WTC11 (cell line): ENCODE measurements around the gene ATP9B. TPM values are rescaled to one million over a fixed set of nuclear protein-coding genes. Genes with fewer than 3 reads are reported as not detected.

ENCODE experiments used
- ATAC-seq: fragments of 200-7000 bp; cut with Tn5 transposase; 2 replicates; pipeline ENCODE4 v1.10.0; 2021; ENCODE audit warnings: mild to moderate bottlenecking, moderate library complexity
- CTCF ChIA-PET: fragments of 300-600 bp; sonication (Branson Sonifier 250); formaldehyde crosslinking; loops from one replicate; lab custom pipeline; 2021; ENCODE audit warnings: antibody characterized with exemption; lab: Charles Lee
- POLR2A ChIA-PET: fragments of 350-600 bp; sonication (Branson Sonifier 250); formaldehyde crosslinking; loops from one replicate; lab custom pipeline; 2021; ENCODE audit warnings: antibody characterized with exemption; lab: Charles Lee
- DNase-seq: peaks from one replicate; pipeline ENCODE4 v3.0.0; 2021; ENCODE audit warnings: low spot score
- H3K27ac Mint-ChIP-seq: 2 replicates; pipeline ENCODE4 v1.8.0; 2021; ENCODE audit warnings: mixed read lengths
- H3K27me3 Mint-ChIP-seq: 2 replicates; pipeline ENCODE4 v1.8.0; 2021; ENCODE audit warnings: low read depth, mild to moderate bottlenecking, moderate library complexity, mixed read lengths
- H3K36me3 Mint-ChIP-seq: 2 replicates; pipeline ENCODE4 v1.8.0; 2021; ENCODE audit warnings: mixed read lengths
- H3K4me1 Mint-ChIP-seq: 2 replicates; pipeline ENCODE4 v1.8.0; 2022; ENCODE audit warnings: mixed read lengths
- H3K4me3 Mint-ChIP-seq: 2 replicates; pipeline ENCODE4 v1.8.0; 2021; ENCODE audit warnings: mild to moderate bottlenecking, moderate library complexity, mixed read lengths
- H3K9me3 Mint-ChIP-seq: 2 replicates; pipeline ENCODE4 v1.8.0; 2021; ENCODE audit warnings: mixed read lengths
- ATF1 ChIP-seq: sonication (generic); formaldehyde crosslinking; IDR thresholded peaks from 2 replicates; pipeline ENCODE4 v1.8.1; 2023; ENCODE audit warnings: mild to moderate bottlenecking, moderate library complexity, missing genetic modification reagents
- CBFB ChIP-seq: sonication (generic); formaldehyde crosslinking; IDR thresholded peaks from 2 replicates; pipeline ENCODE4 v1.8.1; 2022; ENCODE audit warnings: mild to moderate bottlenecking, low read depth, missing genetic modification reagents
- HMGA2 ChIP-seq: fragments of 250-450 bp; sonication (Bioruptor Pico); IDR thresholded peaks from 2 replicates; pipeline ENCODE4 v1.4.0; 2021; ENCODE audit warnings: mild to moderate bottlenecking, moderate library complexity
- NFATC4 ChIP-seq: fragments of 250-450 bp; sonication (Bioruptor Pico); IDR thresholded peaks from 2 replicates; pipeline ENCODE4 v1.9.0; 2021; ENCODE audit warnings: mild to moderate bottlenecking
- NFYB ChIP-seq: sonication (generic); formaldehyde crosslinking; conservative IDR thresholded peaks from 2 replicates; pipeline ENCODE4 v1.8.0; 2022; ENCODE audit warnings: low read depth, missing genetic modification reagents
- NR2C2 ChIP-seq: sonication (generic); formaldehyde crosslinking; IDR thresholded peaks from 2 replicates; pipeline ENCODE4 v1.8.0; 2022; ENCODE audit warnings: mild to moderate bottlenecking, missing genetic modification reagents
- NR3C1 ChIP-seq: sonication (generic); formaldehyde crosslinking; conservative IDR thresholded peaks from 2 replicates; pipeline ENCODE4 v1.8.1; 2023; ENCODE audit warnings: low read depth, mild to moderate bottlenecking, missing genetic modification reagents
- TCF7 ChIP-seq: sonication (generic); formaldehyde crosslinking; IDR thresholded peaks from 2 replicates; pipeline ENCODE4 v1.8.0; 2022; ENCODE audit warnings: mild to moderate bottlenecking, low read depth, missing genetic modification reagents, moderate library complexity
- ZBTB21 ChIP-seq: sonication (generic); formaldehyde crosslinking; IDR thresholded peaks from 2 replicates; pipeline ENCODE4 v1.8.1; 2023; ENCODE audit warnings: mild to moderate bottlenecking, missing genetic modification reagents, borderline replicate concordance
- ZNF263 ChIP-seq: sonication (generic); formaldehyde crosslinking; IDR thresholded peaks from 2 replicates; pipeline ENCODE4 v1.8.1; 2022; ENCODE audit warnings: low read depth, mild to moderate bottlenecking, moderate library complexity, missing genetic modification reagents
- ZNF396 ChIP-seq: fragments of 250-450 bp; sonication (Bioruptor Pico); IDR thresholded peaks from 2 replicates; pipeline ENCODE4 v1.8.0; 2021; ENCODE audit warnings: mild to moderate bottlenecking, moderate library complexity, borderline replicate concordance
- ZNF416 ChIP-seq: fragments of 250-450 bp; sonication (Bioruptor Pico); IDR thresholded peaks from 2 replicates; pipeline ENCODE4 v1.9.0; 2021; ENCODE audit warnings: mild to moderate bottlenecking, inconsistent platforms
- total RNA-seq: library from RNA; stranded (reverse); gene quantifications from 3 replicates; pipeline ENCODE4 v1.2.3, GENCODE V29; 2021
- TF ChIP-seq, protein P1 (sequence below): fragments of 250-450 bp; sonication (Bioruptor Pico); conservative IDR thresholded peaks from 2 replicates; pipeline ENCODE4 v1.9.0; 2021; ENCODE audit warnings: mild to moderate bottlenecking
- TF ChIP-seq, protein P2 (sequence below): sonication (generic); formaldehyde crosslinking; IDR thresholded peaks from 2 replicates; pipeline ENCODE4 v1.8.1; 2023; ENCODE audit warnings: mild to moderate bottlenecking, missing genetic modification reagents
- TF ChIP-seq, protein P3 (sequence below): sonication (generic); formaldehyde crosslinking; IDR thresholded peaks from 2 replicates; pipeline ENCODE4 v1.8.1; 2023; ENCODE audit warnings: mild to moderate bottlenecking, missing genetic modification reagents, moderate library complexity
- TF ChIP-seq, protein P4 (sequence below): sonication (generic); formaldehyde crosslinking; IDR thresholded peaks from 2 replicates; pipeline ENCODE4 v1.8.1; 2023; ENCODE audit warnings: mild to moderate bottlenecking, missing genetic modification reagents, moderate library complexity
- TF ChIP-seq, protein P5 (sequence below): sonication (generic); formaldehyde crosslinking; IDR thresholded peaks from 2 replicates; pipeline ENCODE4 v1.8.0; 2022; ENCODE audit warnings: mild to moderate bottlenecking, missing genetic modification reagents
- TF ChIP-seq, protein P6 (sequence below): sonication (generic); formaldehyde crosslinking; IDR thresholded peaks from 2 replicates; pipeline ENCODE4 v1.8.0; 2023; ENCODE audit warnings: missing genetic modification reagents, mild to moderate bottlenecking, borderline replicate concordance

ATP9B gene
- total RNA-seq, 1 experiment from 2014 or later = 19.0 TPM

DNA sequence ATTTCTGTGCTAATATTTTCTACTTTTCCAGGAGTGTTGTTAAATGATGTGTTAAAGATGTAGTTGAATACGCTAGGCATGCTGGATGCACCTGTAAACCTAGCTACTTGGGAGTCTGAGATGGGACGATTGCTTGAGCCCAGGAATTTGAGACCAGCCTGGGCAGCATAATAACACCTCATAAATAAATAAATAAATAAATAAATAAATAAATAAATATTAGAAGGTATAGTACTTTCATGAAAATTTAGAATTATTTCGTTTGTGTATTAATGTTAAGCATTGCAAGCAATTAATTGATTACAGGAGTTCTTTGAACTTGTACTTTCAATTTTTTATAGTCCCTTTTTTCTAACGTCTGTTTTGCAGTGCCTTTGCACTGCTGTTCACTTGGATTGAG is 137.2 kb downstream of the ATP9B start (continued):
- TF ChIP-seq, protein P1, sequence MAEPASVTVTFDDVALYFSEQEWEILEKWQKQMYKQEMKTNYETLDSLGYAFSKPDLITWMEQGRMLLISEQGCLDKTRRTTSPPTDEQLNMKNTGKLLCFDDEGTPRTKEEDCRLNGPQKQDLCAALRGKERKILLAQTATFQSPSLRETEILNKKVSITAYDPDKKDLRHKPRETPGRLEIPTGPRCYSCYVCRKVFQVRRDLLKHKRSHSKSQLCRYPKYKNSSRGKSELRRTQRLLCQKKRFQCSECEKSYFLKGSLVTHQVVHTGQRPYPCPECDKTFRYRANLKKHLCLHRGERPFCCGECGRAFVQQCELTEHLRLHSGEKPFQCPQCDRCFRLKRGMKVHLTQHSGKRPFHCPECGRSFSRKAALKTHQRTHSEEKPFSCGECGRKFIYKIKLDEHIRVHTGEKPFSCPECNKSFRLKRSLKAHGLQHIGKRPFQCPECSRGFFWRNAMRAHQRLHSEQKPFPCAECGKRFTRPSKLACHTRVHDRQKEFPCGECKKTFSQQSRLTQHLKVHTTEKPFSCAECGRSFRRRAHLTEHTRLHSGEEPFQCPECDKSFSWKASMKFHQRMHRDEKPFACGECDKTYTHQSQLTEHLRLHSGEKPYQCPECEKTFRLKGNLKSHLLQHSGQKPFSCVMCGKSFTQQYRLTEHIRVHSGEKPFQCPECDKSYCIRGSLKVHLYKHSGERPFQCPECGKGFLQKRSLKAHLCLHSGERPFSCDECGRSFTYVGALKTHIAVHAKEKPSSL = no peak
- TF ChIP-seq, protein P2, sequence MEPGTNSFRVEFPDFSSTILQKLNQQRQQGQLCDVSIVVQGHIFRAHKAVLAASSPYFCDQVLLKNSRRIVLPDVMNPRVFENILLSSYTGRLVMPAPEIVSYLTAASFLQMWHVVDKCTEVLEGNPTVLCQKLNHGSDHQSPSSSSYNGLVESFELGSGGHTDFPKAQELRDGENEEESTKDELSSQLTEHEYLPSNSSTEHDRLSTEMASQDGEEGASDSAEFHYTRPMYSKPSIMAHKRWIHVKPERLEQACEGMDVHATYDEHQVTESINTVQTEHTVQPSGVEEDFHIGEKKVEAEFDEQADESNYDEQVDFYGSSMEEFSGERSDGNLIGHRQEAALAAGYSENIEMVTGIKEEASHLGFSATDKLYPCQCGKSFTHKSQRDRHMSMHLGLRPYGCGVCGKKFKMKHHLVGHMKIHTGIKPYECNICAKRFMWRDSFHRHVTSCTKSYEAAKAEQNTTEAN (CRISPR knock-in tag) = no peak
- no peak for TF ChIP-seq NR3C1 (CRISPR knock-in tag)

DNA sequence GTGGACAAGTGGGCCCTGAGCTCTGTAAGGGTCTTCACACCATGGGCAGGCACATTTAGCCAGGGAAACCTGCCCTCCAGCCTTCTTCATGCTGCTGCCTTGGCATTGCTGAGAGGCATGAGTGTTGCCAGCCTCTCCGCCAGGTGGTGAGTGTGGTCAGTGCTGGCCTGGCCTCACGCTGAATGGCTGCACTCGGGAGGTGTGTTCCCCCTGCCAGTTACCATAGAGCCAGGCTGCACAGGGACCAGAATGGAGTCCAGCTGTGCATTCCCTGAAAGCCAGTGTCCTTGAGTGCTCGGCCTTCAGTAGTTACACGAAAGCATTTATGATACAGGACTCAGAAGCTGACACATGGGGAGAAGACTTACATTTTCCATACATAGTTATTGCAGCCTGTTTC is 139.7 kb downstream of the ATP9B start:
- DNase-seq (no peak), ATAC-seq (peak; percentile 34; the same call in 1 of the 2 replicates)
- Mint-ChIP-seq H3K4me3 (no peak overlapping the region), H3K27ac (no peak overlapping the region; the same call in 1 of the 2 replicates), H3K36me3 (peaks cover 5% of the 10 kb centered on the region; the same call in 1 of the 2 replicates), H3K27me3 (no peaks in the 10 kb centered on the region), H3K9me3 (no peaks in the 10 kb centered on the region), H3K4me1 (no peaks in the 10 kb centered on the region)
- ChIA-PET POLR2A (no interaction called here), CTCF (no interaction called here)
- TF ChIP-seq ZNF416 (CRISPR knock-in tag) = no peak
- TF ChIP-seq NFYB (CRISPR knock-in tag) = no peak
- no peak for TF ChIP-seq CBFB (CRISPR knock-in tag)
- no peak for TF ChIP-seq NFATC4 (CRISPR knock-in tag)
- TF ChIP-seq, protein P3, sequence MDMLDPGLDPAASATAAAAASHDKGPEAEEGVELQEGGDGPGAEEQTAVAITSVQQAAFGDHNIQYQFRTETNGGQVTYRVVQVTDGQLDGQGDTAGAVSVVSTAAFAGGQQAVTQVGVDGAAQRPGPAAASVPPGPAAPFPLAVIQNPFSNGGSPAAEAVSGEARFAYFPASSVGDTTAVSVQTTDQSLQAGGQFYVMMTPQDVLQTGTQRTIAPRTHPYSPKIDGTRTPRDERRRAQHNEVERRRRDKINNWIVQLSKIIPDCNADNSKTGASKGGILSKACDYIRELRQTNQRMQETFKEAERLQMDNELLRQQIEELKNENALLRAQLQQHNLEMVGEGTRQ (CRISPR knock-in tag) = no peak
- TF ChIP-seq ZNF396 (CRISPR knock-in tag) = no peak
- TF ChIP-seq NR2C2 = no peak
- TF ChIP-seq, protein P4, sequence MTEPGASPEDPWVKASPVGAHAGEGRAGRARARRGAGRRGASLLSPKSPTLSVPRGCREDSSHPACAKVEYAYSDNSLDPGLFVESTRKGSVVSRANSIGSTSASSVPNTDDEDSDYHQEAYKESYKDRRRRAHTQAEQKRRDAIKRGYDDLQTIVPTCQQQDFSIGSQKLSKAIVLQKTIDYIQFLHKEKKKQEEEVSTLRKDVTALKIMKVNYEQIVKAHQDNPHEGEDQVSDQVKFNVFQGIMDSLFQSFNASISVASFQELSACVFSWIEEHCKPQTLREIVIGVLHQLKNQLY (CRISPR knock-in tag) = no peak
- TF ChIP-seq ZBTB21 (CRISPR knock-in tag) = no peak
- TF ChIP-seq ATF1 (CRISPR knock-in tag) = no peak
- no peak for TF ChIP-seq TCF7 (CRISPR knock-in tag)
- no peak for TF ChIP-seq ZNF263 (CRISPR knock-in tag)
- TF ChIP-seq, protein P5, sequence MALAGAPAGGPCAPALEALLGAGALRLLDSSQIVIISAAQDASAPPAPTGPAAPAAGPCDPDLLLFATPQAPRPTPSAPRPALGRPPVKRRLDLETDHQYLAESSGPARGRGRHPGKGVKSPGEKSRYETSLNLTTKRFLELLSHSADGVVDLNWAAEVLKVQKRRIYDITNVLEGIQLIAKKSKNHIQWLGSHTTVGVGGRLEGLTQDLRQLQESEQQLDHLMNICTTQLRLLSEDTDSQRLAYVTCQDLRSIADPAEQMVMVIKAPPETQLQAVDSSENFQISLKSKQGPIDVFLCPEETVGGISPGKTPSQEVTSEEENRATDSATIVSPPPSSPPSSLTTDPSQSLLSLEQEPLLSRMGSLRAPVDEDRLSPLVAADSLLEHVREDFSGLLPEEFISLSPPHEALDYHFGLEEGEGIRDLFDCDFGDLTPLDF = no peak
- TF ChIP-seq, protein P6, sequence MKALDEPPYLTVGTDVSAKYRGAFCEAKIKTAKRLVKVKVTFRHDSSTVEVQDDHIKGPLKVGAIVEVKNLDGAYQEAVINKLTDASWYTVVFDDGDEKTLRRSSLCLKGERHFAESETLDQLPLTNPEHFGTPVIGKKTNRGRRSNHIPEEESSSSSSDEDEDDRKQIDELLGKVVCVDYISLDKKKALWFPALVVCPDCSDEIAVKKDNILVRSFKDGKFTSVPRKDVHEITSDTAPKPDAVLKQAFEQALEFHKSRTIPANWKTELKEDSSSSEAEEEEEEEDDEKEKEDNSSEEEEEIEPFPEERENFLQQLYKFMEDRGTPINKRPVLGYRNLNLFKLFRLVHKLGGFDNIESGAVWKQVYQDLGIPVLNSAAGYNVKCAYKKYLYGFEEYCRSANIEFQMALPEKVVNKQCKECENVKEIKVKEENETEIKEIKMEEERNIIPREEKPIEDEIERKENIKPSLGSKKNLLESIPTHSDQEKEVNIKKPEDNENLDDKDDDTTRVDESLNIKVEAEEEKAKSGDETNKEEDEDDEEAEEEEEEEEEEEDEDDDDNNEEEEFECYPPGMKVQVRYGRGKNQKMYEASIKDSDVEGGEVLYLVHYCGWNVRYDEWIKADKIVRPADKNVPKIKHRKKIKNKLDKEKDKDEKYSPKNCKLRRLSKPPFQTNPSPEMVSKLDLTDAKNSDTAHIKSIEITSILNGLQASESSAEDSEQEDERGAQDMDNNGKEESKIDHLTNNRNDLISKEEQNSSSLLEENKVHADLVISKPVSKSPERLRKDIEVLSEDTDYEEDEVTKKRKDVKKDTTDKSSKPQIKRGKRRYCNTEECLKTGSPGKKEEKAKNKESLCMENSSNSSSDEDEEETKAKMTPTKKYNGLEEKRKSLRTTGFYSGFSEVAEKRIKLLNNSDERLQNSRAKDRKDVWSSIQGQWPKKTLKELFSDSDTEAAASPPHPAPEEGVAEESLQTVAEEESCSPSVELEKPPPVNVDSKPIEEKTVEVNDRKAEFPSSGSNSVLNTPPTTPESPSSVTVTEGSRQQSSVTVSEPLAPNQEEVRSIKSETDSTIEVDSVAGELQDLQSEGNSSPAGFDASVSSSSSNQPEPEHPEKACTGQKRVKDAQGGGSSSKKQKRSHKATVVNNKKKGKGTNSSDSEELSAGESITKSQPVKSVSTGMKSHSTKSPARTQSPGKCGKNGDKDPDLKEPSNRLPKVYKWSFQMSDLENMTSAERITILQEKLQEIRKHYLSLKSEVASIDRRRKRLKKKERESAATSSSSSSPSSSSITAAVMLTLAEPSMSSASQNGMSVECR = no peak
- no peak for TF ChIP-seq HMGA2
